HG02571 (cell line): ENCODE data around the gene RNH1.
"Not testable (repeated sequence)": the region's sequence is repeated elsewhere in the genome, so short reads cannot be mapped to it uniquely, and the experiment has no call there.

Experiments
- ATAC-seq: cut with Tn5 transposase; IDR thresholded peaks from one replicate; pipeline ENCODE4 v1.9.1; 2021; ENCODE audit warnings: mild to moderate bottlenecking, moderate library complexity; ENCODE audit not compliant: unreplicated experiment

The RNH1 gene

DNA sequence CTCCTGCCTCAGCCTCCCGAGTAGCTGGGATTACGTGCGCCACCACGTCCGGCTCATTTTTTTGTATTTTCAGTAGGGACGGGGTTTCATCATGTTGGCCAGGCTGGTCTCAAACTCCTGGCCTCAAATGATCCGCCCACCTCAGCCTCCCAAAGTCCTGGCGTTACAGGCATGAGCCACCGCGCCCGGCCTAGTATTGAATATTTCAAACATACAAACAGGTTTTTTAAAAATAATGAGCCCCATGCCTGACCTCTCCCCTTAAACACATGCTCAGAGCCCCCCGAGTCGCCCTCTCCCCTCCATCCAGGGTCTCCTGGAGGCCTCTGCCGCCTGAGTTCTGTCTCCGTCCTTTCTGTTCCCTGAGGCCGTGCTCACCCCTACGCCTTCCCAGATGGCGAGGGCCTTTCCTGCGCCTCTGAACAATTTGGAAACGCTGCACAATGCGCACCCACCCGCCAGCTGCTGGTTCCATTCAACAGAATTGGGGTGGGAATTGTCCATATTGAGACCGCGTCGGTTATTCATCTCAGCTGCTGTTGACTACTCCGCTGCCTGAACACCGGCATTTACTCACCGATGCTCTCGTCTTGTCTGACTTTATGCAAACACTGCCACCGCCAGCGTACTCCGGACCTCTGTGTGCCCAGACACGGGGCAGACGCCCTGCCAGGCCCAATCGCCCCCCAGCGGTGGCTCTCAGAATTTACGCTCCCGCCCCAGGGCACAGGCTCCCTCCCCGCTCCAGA is 13.6 kb upstream of the RNH1 start:
- ATAC-seq: no peak

DNA sequence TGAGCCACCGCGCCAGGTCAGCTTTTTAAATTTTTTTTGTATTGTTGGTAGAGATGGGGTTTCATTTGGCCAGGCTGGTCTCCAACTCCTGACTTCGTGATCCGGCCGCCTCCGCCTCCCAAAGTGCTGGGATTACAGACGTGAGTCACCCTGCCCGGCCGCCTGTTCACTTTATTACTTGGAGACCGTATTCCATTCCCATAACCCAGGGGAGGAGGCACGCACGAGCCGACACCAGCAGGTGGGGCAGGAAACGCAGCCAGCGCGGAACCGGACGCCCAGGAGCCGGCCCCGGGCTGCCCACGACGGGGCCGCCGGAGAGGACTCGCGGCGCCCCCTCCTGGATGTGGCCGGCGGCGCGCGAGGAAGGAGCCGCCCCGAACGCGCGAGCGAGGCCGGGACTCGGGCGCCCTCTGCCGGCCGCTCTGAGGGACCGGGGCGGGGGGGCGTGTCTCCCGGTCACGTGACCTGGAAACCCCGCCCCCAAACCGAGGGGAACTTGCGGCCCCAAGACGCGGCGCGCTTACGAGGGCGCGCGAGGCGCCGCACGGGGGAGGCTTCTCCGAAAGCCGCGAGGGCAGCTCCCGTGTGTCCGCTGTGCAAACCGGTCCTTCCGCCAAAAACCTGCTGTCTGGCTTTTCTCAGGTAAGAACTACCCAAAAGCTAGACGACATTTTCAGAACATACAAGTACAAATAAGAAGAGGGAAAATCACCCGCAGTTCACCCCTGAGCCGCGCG is 11.6 kb upstream of the RNH1 start:
- ATAC-seq: no peak

DNA sequence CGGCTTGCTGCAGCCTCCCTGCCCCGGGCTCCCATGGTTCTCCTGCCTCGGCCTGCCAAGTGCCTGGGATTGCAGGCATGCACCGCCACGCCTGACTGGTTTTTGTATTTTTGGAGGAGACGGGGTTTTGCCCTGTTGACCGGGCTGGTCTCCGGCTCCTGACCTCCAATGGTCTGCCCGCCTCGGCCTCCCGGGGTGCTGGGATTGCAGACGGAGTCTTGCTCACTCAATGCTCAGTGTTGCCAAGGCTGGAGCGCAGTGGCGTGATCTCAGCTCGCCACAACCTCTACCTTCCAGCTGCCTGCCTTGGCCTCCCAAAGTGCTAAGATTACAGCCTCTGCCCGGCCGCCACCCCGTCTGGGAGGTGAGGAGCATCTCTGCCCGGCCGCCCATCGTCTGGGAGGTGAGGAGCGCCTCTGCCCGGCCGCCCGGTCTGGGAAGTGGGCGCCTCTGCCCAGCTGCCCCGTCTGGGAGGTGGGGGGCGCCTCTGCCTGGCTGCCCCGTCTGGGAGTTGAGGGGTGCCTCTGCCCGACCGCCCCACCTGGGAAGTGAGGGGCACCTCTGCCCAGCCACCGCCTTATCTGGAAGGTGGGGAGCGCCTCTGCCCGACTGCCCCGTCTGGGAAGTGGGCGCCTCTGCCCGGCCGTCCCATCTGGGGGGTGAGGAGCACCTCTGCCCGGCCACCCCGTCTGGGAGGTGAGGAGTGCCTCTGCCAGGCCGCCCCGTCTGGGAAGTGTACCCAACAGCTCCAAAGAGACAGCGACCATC is 10.1 kb upstream of the RNH1 start:
- ATAC-seq: not testable (repeated sequence)

DNA sequence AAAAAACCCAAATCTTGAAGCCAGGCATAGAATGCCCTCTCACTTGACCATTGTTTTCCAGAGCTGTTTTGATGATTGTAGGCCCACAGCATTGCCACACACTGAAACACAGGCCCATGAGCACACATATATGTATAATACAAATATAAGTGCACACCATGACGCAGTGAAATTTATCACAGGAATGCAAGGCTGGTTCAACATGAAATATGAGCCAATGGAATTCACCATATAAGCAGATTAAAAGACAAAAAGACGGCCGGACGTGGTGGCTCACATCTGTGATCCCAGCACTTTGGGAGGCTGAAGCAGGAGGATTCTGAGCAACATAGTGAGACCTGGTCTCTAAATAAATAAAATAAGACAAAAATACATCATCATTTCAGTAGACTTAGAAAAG is 9.4 kb upstream of the RNH1 start:
- no peak for ATAC-seq

DNA sequence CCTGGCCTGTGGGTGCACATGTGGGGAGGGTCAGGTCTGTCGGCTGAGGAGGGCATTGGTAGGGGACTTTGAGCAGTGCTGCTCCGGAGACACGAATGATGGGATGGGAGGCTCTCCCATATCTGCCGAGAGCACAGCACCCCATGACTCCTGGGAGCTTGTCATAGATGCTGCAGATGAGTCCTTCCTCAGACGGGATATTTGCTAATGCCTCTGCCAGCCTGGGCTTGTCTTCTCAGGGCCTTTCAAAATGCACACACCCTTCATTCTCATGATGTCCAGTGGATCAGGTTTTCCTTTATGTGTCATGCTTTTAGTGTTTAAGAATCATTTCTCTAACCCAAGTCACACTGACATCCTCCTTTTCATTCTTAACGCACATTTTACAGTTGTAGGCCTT is 8.1 kb upstream of the RNH1 start:
- ATAC-seq: no peak

DNA sequence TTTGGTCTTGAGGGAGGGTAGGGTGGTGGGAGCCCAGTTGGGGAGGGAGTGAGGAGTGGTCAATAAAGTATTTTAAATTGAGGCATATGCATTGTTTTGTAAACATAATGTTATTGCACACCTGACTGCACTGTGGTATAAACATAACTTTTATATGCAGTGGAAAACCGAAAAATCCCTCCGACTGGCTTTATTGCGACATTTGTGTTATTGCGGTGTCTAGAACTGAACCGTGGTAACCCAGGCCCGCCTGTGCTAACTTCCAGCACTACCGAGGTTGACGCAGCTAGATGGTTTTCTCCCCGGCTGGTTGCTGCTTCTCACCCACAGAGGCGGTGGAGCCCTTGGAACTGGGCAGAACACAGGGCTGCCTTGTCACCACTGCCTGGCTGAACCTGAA is 7.6 kb upstream of the RNH1 start:
- no peak for ATAC-seq

DNA sequence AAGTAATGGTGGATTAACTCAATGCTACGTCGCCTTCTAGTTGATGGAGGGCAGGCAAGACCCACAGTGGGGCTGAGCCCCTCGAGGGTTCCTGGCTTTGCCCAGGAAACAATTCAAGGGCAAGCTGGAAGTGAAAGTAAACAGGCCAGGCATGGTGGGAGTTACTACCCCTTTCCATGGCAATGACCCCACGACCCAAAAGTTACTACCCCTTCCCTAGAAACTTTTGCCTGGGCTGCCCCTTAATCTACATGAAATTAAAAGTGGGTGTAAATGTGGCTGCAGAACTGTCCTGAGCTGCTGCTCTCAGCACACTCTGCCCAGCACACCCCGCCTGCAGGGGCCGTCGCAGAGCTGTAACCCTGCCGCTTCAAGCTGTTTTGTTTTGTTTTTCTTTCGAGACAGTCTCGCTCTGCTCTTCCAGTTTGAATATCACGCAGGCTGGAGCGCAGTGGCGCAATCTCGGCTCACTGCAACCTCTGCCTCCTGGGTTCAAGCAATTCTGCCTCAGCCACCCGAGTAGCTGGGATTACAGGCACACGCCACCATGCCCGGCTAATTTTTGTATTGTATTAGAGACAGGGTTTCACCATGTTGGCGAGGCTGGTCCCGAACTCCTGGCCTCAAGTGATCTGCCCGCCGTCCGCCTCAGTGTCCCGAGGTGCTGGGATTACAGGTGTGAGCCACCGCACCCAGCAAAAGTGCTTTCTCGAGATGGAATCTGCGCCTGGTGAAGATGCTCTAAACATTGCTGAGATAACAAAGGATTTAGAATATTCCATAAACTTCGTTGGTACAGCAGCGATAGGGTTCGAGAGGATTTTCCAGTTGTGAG is 5.9 kb upstream of the RNH1 start:
- ATAC-seq: no peak

DNA sequence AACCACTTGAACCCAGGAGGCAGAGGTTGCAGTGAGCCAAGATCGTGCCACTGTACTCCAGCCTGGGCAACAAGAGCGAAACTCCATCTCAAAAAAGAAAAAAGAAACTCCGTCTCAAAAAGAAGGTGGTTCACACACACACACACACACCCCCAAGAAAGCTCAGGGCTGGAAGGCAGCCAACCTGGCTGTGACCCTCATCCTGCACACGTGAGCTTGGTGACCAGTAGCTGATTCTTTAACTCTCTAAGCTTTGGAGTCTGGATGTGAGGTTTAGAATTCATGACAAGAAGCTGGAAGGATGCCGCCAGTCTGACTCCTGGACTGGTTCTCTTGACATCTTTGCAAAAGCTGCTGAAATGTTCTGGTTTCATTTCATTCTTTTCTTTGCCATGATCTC is 1.9 kb upstream of the RNH1 start:
- no peak for ATAC-seq

DNA sequence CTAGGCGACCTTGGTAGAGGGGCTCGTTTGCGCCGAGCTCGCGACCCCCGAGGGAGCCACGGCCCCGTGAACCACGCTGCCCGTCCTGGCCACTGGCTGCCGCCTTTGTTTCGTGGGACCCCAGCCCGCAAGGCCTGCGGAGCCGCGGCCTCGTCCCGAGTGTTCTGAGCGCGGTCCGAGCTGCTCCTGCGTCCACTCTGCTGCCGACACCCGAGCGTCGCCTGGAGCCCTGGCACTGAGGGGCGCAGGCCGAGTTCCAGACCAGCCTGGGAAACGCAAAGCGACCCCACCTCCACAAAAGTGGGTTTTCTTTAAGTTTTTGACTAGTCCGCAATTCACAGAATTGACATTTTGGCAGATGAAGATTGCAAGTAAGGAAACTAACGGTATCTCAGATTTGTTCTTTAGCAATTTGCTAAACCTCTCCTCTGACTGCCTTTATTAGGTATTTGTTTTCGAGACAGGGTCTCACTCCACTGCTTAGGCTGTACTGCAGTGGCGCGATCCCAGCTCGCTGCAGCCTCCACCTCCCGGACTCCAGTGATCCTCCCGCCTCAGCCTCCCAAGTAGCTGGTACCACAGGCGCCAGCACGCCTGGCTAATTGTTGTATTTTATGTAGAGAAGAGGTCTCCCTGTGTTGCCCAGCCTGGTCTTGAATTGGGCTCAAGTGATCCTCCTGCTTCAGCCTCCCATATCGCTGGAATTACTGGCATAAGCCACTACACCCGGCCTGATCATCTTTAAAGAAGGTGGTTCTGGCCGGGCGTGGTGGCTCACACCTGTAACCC is 879 bp upstream of the RNH1 start:
- ATAC-seq: no peak

DNA sequence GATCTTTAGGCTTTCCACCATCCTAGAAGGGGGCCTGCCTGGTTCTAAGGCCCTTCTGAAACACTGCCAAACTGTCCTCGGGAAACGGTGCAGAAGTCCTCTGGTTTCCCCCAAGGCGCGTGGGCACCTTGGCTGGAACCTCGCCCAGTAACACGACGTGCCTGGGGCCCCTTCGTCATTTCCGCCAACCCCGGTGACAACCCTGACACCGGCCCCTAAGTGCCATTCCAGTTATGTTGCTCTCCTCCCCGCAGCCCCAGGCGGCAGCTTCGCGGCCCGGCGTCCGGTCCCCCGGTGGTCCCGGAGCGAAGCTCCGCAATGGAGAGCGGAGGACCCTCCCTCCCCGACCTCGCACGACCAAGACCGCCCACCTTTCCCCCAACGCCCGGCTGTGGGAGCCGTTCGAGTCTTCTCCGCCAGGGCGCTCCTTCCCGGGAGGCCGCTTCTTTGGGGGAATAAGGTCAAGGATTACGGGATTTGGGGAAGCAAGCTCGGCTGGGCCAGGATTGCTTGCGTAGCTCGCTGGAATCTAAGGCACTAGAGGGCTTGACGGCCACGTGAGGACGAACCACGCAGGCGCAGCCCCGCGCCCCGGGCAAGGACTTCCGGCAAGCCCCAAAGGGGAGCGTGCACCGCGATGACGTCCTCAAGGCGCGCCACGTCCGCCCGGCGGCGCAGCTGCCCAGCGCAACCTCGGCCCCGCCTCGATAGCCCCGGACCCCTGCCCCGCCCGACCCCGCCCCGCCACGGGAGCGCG is 626 bp downstream of the RNH1 start:
- peak; percentile 64 for ATAC-seq

DNA sequence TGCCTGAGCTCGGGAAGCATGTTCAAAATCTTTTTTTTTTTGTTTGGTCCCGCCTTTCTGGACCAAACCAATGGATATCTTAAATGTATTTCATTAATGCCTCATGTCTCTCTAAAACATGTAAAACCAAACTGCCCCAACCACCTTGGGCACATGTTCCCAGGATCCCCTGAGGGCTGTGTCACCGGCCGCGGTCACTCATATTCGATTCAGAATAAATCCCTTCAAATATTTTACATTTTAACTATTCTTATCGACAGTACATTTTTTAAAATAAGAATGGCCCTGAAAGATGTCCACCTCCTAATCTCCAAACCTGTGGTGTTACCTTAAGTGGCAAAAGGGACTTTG is 2.1 kb downstream of the RNH1 start:
- no peak for ATAC-seq

DNA sequence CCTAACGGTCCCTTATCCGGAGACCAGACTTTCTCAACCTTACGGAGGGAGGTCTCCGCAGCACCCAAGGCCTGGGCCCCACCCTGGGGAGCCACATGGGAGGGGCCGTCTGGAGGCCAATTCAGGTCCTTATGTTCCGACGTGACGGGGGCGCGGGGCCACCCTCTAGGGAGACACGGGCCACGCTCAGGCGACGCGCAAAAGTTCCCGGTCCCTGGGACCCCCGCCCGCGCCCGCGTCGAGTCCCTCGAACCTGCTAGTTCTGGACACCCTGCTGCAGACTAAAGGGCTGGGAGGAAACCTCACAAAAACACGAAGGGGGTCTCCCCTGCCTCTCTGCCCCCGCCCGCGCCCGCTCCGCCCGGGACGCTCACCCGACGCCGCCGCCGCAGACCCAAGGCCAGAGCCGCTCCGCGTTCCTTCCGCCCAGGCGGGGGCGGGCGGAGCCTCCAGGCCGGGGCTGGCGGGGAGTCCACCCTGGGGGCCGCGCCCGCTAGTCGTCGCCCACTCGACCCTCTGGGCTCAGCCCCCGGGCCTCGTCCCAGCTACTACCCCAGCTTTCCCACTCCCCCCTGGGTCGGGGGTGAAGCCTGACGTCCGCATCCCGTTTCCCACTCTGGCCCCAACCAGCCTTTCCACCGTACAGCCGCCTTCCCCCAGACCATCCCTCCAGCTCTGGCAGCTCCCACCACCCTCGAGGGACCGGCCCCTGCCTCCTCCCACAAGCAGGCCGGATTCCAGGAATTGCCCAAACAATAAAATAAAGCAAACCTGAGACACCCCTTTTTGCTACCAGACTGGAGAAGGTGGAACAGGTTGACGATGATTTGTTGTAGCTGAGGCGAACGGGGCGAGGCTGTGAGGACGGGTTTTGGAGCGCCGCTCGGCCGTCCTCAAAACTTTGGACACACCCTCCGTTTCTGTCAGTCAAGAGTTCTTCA is 2.7 kb downstream of the RNH1 start:
- no peak for ATAC-seq

DNA sequence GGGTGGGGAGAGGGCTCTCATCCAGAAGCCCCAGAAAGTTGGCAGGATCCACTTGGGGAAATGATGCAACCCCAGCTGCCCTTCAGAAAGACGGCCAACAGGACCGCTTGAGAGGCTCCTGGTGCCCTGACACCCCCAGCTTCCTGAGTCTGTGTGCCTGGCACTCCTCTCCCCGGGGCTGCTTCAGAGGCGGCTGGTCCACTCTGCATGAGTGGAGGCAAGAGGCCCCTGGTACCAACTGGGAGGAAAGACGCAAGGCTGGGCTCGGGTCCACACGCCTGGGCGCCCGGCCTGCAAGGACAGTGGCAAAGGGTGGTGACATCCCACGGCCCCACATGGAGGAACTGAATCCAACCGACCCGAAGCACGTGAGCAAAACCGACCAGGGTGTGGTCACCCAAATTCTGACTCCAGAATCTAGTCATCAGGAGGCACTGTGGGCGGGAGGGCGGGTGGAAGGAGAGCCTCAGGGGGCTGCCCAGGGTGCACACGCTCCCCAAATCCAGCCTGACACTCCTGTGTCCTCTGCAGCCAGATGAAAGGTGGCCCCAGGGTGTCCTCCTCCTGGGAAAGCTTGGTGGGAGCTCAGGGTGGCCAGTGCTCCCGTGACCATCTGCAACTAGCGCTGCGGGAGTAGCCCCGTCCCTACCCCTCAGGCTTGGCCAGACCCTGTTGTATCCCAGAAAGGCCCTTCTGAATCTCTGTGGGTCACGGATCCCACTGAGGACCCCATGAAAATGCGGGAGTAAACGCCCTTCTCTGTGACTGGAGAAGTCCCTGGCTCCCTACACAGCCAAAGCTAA is 3.7 kb downstream of the RNH1 start:
- no peak for ATAC-seq

DNA sequence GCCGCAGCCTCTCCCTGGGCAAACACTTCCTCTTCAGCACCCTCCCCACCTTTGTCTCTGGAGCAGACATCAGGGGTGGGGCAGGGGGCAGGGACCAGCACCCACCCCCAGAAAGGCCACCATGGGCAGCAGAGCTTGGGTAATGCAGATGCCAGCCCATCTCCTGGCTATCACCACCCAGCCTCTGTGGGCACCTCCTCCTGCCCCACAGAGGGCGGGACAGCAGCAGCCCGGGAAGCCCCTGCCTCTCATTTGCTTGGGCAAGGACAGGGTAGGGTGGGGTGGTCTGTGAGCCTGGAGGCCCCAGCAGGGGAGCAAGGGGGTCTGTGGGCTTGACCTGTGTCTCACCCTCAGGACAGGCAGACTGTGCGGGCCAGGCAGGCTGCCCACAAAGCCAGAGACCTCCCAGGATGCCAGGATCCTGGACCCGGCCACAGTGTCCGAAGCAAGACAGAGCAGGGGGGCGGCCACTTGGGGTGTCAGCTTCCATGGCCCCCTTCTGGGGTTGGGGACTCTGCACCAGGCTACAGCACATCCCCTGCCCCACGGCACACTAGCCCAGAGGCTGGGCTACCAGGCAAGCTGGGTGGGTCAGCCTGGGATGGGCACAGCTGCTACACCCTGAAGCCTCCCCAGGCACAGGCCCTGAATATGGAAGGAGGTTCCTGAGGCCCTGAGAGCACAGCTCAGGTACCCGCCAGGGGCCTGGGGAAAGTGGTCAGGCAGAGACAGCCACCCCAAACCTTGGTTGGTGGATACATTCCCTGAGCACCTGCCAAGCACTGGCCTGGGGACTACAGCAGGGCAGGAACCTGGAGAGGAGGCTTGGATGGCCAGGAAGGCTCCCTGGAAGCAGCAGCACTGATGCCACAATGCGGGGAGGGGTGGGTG is 4.5 kb downstream of the RNH1 start:
- ATAC-seq: no peak

DNA sequence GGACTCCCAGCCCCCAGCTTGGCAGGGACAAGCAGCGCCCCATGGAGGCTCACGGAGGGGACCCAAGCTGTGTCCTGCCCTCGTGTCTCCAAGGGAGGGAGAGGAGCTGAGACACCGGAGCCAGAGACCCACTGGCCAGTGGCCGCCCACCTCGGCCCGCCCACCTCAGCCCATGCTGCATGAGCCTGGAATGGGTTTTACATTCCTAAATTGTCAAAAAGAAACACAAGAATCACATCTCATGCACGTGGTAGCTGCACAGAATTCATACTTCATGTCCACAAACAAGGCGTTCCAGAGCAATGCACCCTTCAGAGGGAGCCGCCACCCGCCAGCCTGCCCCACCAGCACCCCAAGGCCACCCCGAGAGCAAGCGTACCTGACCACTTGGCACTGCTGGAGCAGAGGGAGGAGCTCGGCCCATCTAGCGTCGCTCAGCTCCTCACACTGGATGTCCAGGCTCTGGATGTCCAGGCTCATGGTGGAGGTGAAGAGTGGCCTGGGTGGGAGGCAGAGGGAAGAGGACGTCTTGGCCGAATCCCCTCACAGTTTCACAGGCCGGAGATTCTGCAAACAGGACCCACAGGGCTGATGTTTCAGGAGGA is 5.3 kb downstream of the RNH1 start:
- no peak for ATAC-seq

DNA sequence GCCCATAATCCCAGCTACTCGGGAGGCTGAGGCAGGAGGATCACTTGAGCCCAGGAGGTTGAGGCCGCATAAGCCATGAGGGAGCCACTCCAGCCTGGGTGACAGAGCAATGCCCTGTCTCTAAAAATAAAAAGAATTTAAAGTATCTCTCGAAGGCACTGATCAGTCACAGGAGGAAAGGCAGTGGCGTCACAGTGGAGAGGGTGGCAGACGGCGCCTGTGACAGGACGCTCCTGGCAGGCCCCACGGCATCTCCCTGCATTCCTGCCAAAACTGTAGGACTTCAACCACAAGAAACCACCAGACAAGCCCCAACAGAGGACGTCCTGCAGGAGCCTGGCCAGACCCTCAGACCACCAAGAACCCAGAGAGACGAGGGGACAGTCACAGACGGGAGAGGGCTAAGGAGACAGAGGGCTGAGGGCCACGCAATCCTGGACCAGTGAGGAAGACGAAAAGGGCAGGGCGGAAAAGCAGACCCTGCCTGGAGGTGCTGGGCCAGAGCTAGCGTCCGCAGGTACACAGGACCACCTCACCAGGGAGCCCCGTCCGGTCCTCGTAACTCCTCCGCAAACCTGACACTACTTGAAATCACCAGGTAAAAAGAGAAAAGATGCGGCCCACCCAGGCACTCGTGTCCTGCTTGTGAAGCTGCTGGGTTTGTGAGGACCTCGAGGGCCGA is 5.9 kb downstream of the RNH1 start:
- ATAC-seq: no peak
